ENCODE results near the gene FCN1.

FCN1 gene

GRCh38 chr9:134955156-134955555 is 37.4 kb upstream of the FCN1 start:
- DNase-seq (ENCODE audit: low read depth, low spot score) = no peak
- no peak overlapping the region for H3K27ac ChIP-seq

- DNase-seq (ENCODE audit: low read depth, low spot score) = no peak
- H3K27ac ChIP-seq = no peak overlapping the region
Observed at GRCh38 chr9:134951994-134952393, 34.3 kb upstream of the FCN1 start.

GRCh38 chr9:134951461-134951860 is 33.7 kb upstream of the FCN1 start:
- no peak for DNase-seq (ENCODE audit: low read depth, low spot score)
- H3K27ac ChIP-seq = no peak overlapping the region

- H3K27ac ChIP-seq = no peak overlapping the region
- no peak for DNase-seq (ENCODE audit: low read depth, low spot score)
Observed at GRCh38 chr9:134950386-134951210, 32.9 kb upstream of the FCN1 start.

- H3K27ac ChIP-seq = no peak overlapping the region
- no peak for DNase-seq (ENCODE audit: low read depth, low spot score)
Observed at GRCh38 chr9:134949681-134950385, 32.1 kb upstream of the FCN1 start.

GRCh38 chr9:134948149-134948548 is 30.4 kb upstream of the FCN1 start:
- no peak for DNase-seq (ENCODE audit: low read depth, low spot score)
- H3K27ac ChIP-seq = no peak overlapping the region

- no peak for DNase-seq (ENCODE audit: low read depth, low spot score)
- H3K27ac ChIP-seq = no peak overlapping the region
Observed at GRCh38 chr9:134947265-134947955, 29.7 kb upstream of the FCN1 start.

GRCh38 chr9:134946663-134947062 is 29.0 kb upstream of the FCN1 start:
- DNase-seq (ENCODE audit: low read depth, low spot score) = no peak
- no peak overlapping the region for H3K27ac ChIP-seq

GRCh38 chr9:134945509-134946275 is 28.0 kb upstream of the FCN1 start:
- H3K27ac ChIP-seq = no peak overlapping the region

GRCh38 chr9:134944916-134945315 is 27.2 kb upstream of the FCN1 start:
- DNase-seq (ENCODE audit: low read depth, low spot score) = no peak
- no peak overlapping the region for H3K27ac ChIP-seq

More at GRCh38 chr9:134945509-134946275, 28.0 kb upstream of the FCN1 start:
- no peak for DNase-seq (ENCODE audit: low read depth, low spot score)

GRCh38 chr9:134944351-134944802 is 26.7 kb upstream of the FCN1 start:
- DNase-seq (ENCODE audit: low read depth, low spot score) = no peak

GRCh38 chr9:134943836-134944235 is 26.1 kb upstream of the FCN1 start:
- no peak overlapping the region for H3K27ac ChIP-seq
- no peak for DNase-seq (ENCODE audit: low read depth, low spot score)

More at GRCh38 chr9:134944351-134944802, 26.7 kb upstream of the FCN1 start:
- H3K27ac ChIP-seq = no peak overlapping the region

GRCh38 chr9:134943411-134943810 is 25.7 kb upstream of the FCN1 start:
- DNase-seq (ENCODE audit: low read depth, low spot score) = no peak
- no peak overlapping the region for H3K27ac ChIP-seq

GRCh38 chr9:134942788-134943184 is 25.1 kb upstream of the FCN1 start:
- H3K27ac ChIP-seq = no peak overlapping the region
- no peak for DNase-seq (ENCODE audit: low read depth, low spot score)

GRCh38 chr9:134942011-134942787 is 24.5 kb upstream of the FCN1 start:
- H3K27ac ChIP-seq = no peak overlapping the region

GRCh38 chr9:134940236-134941208 is 22.8 kb upstream of the FCN1 start:
- DNase-seq (ENCODE audit: low read depth, low spot score) = no peak
- H3K27ac ChIP-seq = no peak overlapping the region

More at GRCh38 chr9:134942011-134942787, 24.5 kb upstream of the FCN1 start:
- no peak for DNase-seq (ENCODE audit: low read depth, low spot score)

- DNase-seq (ENCODE audit: low read depth, low spot score) = no peak
- H3K27ac ChIP-seq = no peak overlapping the region
Observed at GRCh38 chr9:134939836-134940235, 22.1 kb upstream of the FCN1 start.

GRCh38 chr9:134939080-134939733 is 21.5 kb upstream of the FCN1 start:
- DNase-seq (ENCODE audit: low read depth, low spot score) = no peak
- H3K27ac ChIP-seq = no peak overlapping the region
